Hepatocyte (in vitro differentiated cells): ENCODE measurements around the gene DLG2. TPM values are rescaled to one million over a fixed set of nuclear protein-coding genes. Genes with fewer than 3 reads are reported as not detected.
A peak's percentile ranks its signal among the peaks of the same experiment; 100 is the strongest.

ENCODE experiments used
- DNase-seq: peaks from one replicate; pipeline ENCODE4 v3.0.0-alpha.2; 2016; ENCODE audit warnings: low spot score
- H2AFZ ChIP-seq: fragments of 200-600 bp; sonication (generic); 2 replicates; pipeline ENCODE4 v1.6.0; 2016; ENCODE audit warnings: antibody characterized with exemption, mild to moderate bottlenecking
- H3K27ac ChIP-seq: fragments of 200-600 bp; sonication (generic); 2 replicates; pipeline ENCODE4 v1.5.1; 2016; ENCODE audit warnings: mild to moderate bottlenecking
- H3K27me3 ChIP-seq: fragments of 200-600 bp; sonication (generic); 2 replicates; pipeline ENCODE4 v1.6.1; 2016
- H3K36me3 ChIP-seq: fragments of 200-600 bp; sonication (generic); replicated peaks from 2 replicates; pipeline ENCODE4 v1.5.1; 2016; ENCODE audit warnings: low read depth; ENCODE audit not compliant: insufficient read depth
- H3K4me1 ChIP-seq: fragments of 200-600 bp; sonication (generic); 2 replicates; pipeline ENCODE4 v1.5.1; 2016; ENCODE audit warnings: mild to moderate bottlenecking, moderate library complexity; ENCODE audit not compliant: insufficient read depth
- H3K4me2 ChIP-seq: fragments of 200-600 bp; sonication (generic); 2 replicates; pipeline ENCODE4 v1.6.0; 2016
- H3K4me3 ChIP-seq: fragments of 200-600 bp; sonication (generic); 2 replicates; pipeline ENCODE4 v1.5.1; 2016; ENCODE audit warnings: mild to moderate bottlenecking
- H3K79me2 ChIP-seq: fragments of 200-600 bp; sonication (generic); 2 replicates; pipeline ENCODE4 v1.6.0; 2017; ENCODE audit warnings: mild to moderate bottlenecking
- H3K9me2 ChIP-seq: fragments of 200-600 bp; sonication (generic); replicated peaks from 2 replicates; pipeline ENCODE4 v1.6.0; 2017; ENCODE audit warnings: mild to moderate bottlenecking; ENCODE audit not compliant: insufficient read depth
- H3K9me3 ChIP-seq: fragments of 200-600 bp; sonication (generic); 2 replicates; pipeline ENCODE4 v1.5.1; 2016; ENCODE audit warnings: low read depth, mild to moderate bottlenecking
- H4K20me1 ChIP-seq: fragments of 200-600 bp; sonication (generic); 2 replicates; pipeline ENCODE4 v1.6.0; 2016; ENCODE audit warnings: mild to moderate bottlenecking; ENCODE audit not compliant: insufficient read depth, poor library complexity, severe bottlenecking
- EZH2 ChIP-seq: fragments of 200-600 bp; sonication (generic); IDR thresholded peaks from 2 replicates; pipeline ENCODE4 v1.6.1; 2016; ENCODE audit warnings: antibody characterized with exemption, mild to moderate bottlenecking, borderline replicate concordance
- EZH2phosphoT487 ChIP-seq: fragments of 200-600 bp; sonication (generic); IDR thresholded peaks from one replicate; pipeline ENCODE4 v1.6.1; 2018; ENCODE audit warnings: antibody characterized with exemption, mild to moderate bottlenecking, low read depth, moderate library complexity; ENCODE audit not compliant: unreplicated experiment, severe bottlenecking
- WGBS: methylation state at CpG from one replicate; pipeline ENCODE4 v1.1.6; 2016; ENCODE audit warnings: low lambda C conversion rate; ENCODE audit errors: missing lambda C conversion rate; 5-methylcytosine and 5-hydroxymethylcytosine counted together
- polyA plus RNA-seq: library from polyadenylated mRNA; unstranded; fragments of >200 nt; fragmentation: Nextera tagmentation; extraction: Ambion mirVana; gene quantifications from 2 replicates; pipeline ENCODE4 v1.2.1, GENCODE V29; 2016
- total RNA-seq: library from RNA; depleted of rRNA; stranded (reverse); fragments of >200 nt; gene quantifications from 2 replicates; pipeline ENCODE4 v1.2.3, GENCODE V29; 2014
- TF ChIP-seq, protein P1 (sequence below): fragments of 200-600 bp; sonication (generic); IDR thresholded peaks from 2 replicates; pipeline ENCODE4 v1.5.1; 2016; ENCODE audit warnings: antibody characterized with exemption, mild to moderate bottlenecking; ENCODE audit not compliant: poor library complexity

DLG2 gene
- total and polyA plus RNA-seq, 2 experiments from 2014 or later: 2.6 to 6.8 TPM

- Histone ChIP-seq H3K79me2 (no peaks in the 10 kb centered on the region), H3K27me3 (no peaks in the 10 kb centered on the region), H3K4me1 (no peaks in the 10 kb centered on the region), H2AFZ (no peak overlapping the region), H3K27ac (no peak overlapping the region), H3K36me3 (no peaks in the 10 kb centered on the region), H3K4me2 (peak overlapping the region; percentile 31), H4K20me1 (no peaks in the 10 kb centered on the region), H3K9me3 (no peaks in the 10 kb centered on the region), H3K9me2 (no peaks in the 10 kb centered on the region), H3K4me3 (no peak overlapping the region)
- TF ChIP-seq, protein P1, sequence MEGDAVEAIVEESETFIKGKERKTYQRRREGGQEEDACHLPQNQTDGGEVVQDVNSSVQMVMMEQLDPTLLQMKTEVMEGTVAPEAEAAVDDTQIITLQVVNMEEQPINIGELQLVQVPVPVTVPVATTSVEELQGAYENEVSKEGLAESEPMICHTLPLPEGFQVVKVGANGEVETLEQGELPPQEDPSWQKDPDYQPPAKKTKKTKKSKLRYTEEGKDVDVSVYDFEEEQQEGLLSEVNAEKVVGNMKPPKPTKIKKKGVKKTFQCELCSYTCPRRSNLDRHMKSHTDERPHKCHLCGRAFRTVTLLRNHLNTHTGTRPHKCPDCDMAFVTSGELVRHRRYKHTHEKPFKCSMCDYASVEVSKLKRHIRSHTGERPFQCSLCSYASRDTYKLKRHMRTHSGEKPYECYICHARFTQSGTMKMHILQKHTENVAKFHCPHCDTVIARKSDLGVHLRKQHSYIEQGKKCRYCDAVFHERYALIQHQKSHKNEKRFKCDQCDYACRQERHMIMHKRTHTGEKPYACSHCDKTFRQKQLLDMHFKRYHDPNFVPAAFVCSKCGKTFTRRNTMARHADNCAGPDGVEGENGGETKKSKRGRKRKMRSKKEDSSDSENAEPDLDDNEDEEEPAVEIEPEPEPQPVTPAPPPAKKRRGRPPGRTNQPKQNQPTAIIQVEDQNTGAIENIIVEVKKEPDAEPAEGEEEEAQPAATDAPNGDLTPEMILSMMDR: no peak
- TF ChIP-seq EZH2 (no peak), EZH2phosphoT487 (no peak)
- WGBS: 31% methylated on average over 2 of the region's 2 CpGs
- no peak for DNase-seq
These were observed 745.1 kb downstream of the DLG2 start for GRCh38 chr11:84882056-84882455.

GRCh38 chr11:84871116-84871515, 756.0 kb downstream of the DLG2 start:
- Histone ChIP-seq H3K9me2 (no peaks in the 10 kb centered on the region), H3K9me3 (no peaks in the 10 kb centered on the region), H2AFZ (no peak overlapping the region), H3K4me2 (no peak overlapping the region), H3K27me3 (no peaks in the 10 kb centered on the region), H3K36me3 (no peaks in the 10 kb centered on the region), H3K4me3 (no peak overlapping the region), H3K79me2 (no peaks in the 10 kb centered on the region), H4K20me1 (no peaks in the 10 kb centered on the region), H3K4me1 (no peaks in the 10 kb centered on the region), H3K27ac (no peak overlapping the region)
- no peak for TF ChIP-seq EZH2
- TF ChIP-seq EZH2phosphoT487: no peak
- TF ChIP-seq, protein P1: no peak
- DNase-seq: no peak
- WGBS: 95% methylated on average over 2 of the region's 2 CpGs

DNA sequence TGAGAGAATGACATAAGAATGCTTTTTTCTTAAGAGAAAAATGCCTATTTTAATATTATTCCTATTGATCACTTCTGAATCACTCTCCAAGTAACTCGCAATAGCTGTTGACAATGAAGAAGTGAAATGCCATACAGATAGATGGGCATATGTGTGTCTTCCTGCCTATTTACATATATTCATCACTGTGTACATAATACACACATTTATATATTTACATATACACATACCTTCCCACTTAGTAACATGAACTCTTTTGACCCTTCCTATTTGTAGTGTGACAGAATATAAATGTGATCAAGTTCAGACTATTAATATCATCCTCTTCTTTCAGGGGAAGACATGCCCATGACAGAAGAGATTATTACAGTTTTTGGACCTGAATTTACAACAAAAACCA, 756.7 kb downstream of the DLG2 start:
- Histone ChIP-seq H3K79me2 (no peaks in the 10 kb centered on the region), H3K4me1 (peaks cover 4% of the 10 kb centered on the region), H3K36me3 (no peaks in the 10 kb centered on the region), H4K20me1 (no peaks in the 10 kb centered on the region), H3K9me3 (no peaks in the 10 kb centered on the region), H3K4me3 (no peak overlapping the region), H3K4me2 (no peak overlapping the region), H3K27me3 (no peaks in the 10 kb centered on the region), H3K27ac (no peak overlapping the region), H2AFZ (no peak overlapping the region), H3K9me2 (no peaks in the 10 kb centered on the region)
- no peak for DNase-seq
- 100% methylated on average over 1 of the region's 1 CpG for WGBS
- TF ChIP-seq EZH2phosphoT487: no peak
- TF ChIP-seq, protein P1: no peak
- no peak for TF ChIP-seq EZH2

DNA sequence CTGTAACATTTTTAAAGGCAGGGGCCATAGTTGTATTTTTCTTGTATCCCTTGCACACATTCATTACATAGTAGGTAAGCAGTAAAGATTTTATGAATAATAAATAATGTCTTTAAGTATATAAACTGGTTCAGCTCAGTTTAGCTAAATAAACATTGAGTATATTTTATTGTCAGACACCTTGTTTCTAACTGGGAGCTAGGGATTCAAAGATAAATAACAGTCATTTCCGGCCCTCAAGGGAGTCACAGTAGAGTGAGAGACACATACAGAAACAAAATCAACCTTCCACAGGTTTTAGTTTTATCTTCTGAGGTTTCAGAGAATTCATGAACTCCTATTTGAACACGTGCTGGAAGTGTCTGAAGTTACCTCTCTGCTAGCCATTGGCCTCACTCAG, 760.2 kb downstream of the DLG2 start:
- H3K9me2 ChIP-seq: no peaks in the 10 kb centered on the region
- H3K4me2 ChIP-seq: no peak overlapping the region
- no peaks in the 10 kb centered on the region for H3K27me3 ChIP-seq
- H4K20me1 ChIP-seq: no peaks in the 10 kb centered on the region
- H2AFZ ChIP-seq: no peak overlapping the region
- peaks cover 7% of the 10 kb centered on the region for H3K4me1 ChIP-seq
- no peak overlapping the region for H3K27ac ChIP-seq
- H3K9me3 ChIP-seq: no peaks in the 10 kb centered on the region
- H3K79me2 ChIP-seq: no peaks in the 10 kb centered on the region
- DNase-seq: no peak
- no peak for TF ChIP-seq EZH2
- TF ChIP-seq, protein P1: no peak
- no peak for TF ChIP-seq EZH2phosphoT487
- no peaks in the 10 kb centered on the region for H3K36me3 ChIP-seq
- H3K4me3 ChIP-seq: no peak overlapping the region
- 67% methylated on average over 2 of the region's 2 CpGs for WGBS
